ENCODE data around the gene LILRB5.

LILRB5 gene

GRCh38 chr19:54206030-54206830 is 50.8 kb downstream of the LILRB5 start:
- H3K27me3 ChIP-seq (ENCODE audit: insufficient read depth, poor library complexity, severe bottlenecking): no peaks in the 10 kb centered on the region
- H3K4me3 ChIP-seq (replicated peaks; ENCODE audit: insufficient read depth, low read length): peak overlapping the region; percentile 12
- peak overlapping the region; percentile 96 for H3K27ac ChIP-seq (replicated peaks)
- DNase-seq (ENCODE audit: low read depth in 1 of 2, low spot score in 1 of 2): peak in 1 of 2 experiments; percentile 61
- no peak for TF ChIP-seq GABPA (IDR thresholded peaks at IDR 0.05; ENCODE audit: low read depth)
- no peak for TF ChIP-seq SPI1 (IDR thresholded peaks at IDR 0.05; ENCODE audit: borderline replicate concordance, low read depth)
- TF ChIP-seq, protein P1, sequence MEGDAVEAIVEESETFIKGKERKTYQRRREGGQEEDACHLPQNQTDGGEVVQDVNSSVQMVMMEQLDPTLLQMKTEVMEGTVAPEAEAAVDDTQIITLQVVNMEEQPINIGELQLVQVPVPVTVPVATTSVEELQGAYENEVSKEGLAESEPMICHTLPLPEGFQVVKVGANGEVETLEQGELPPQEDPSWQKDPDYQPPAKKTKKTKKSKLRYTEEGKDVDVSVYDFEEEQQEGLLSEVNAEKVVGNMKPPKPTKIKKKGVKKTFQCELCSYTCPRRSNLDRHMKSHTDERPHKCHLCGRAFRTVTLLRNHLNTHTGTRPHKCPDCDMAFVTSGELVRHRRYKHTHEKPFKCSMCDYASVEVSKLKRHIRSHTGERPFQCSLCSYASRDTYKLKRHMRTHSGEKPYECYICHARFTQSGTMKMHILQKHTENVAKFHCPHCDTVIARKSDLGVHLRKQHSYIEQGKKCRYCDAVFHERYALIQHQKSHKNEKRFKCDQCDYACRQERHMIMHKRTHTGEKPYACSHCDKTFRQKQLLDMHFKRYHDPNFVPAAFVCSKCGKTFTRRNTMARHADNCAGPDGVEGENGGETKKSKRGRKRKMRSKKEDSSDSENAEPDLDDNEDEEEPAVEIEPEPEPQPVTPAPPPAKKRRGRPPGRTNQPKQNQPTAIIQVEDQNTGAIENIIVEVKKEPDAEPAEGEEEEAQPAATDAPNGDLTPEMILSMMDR (IDR thresholded peaks at IDR 0.05; ENCODE audit: insufficient read depth, low read length): no peak
- no peak for TF ChIP-seq REST (IDR thresholded peaks at IDR 0.05; ENCODE audit: insufficient replicate concordance, low read depth)
- TF ChIP-seq POLR2AphosphoS5 (IDR thresholded peaks at IDR 0.05; ENCODE audit: low read depth): no peak

DNA sequence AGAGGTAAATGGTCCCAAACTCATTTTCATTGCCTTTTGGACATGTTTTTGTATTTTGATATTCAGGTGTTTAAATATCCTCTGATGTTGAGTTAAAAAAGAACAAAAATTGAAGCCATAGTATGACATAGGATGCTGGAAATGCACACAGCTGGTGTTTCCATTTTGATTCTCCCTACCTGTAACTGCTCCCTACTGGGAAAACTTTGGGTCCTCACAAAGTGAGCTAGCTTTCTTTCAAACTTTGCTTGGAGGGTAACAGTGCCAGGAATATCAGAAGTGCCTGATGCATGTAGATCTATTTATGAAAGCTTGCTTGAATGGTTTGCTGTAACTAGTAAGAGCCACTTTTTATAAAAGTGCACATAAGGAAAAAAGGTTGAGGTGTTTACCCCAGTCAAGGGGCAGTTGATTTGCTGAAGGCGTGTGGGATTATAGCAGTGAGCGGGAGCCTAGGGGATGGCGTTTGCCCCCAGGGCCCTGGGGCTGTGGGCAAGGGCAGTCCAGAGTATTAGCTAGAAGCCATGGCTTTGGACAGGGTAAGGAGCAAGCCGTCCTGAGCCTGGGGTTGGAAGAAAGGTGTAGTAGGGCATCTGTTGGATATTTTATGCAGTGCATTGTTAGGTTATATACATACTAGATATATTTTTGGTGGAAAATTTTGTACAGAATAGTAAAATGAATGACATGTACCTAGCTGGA is 52.2 kb downstream of the LILRB5 start:
- Histone ChIP-seq H3K27ac (replicated peaks) (peak overlapping the region; percentile 1), H3K4me3 (replicated peaks; ENCODE audit: insufficient read depth, low read length) (0 out of 2 replicates have a peak overlapping the region, but pooled peaks have one; percentile 0), H3K27me3 (ENCODE audit: insufficient read depth, poor library complexity, severe bottlenecking) (no peaks in the 10 kb centered on the region)
- no peak for DNase-seq (ENCODE audit: low read depth in 1 of 2, low spot score in 1 of 2)
- TF ChIP-seq, protein P1 (IDR thresholded peaks at IDR 0.05; ENCODE audit: insufficient read depth, low read length): no peak
- no peak for TF ChIP-seq GABPA (IDR thresholded peaks at IDR 0.05; ENCODE audit: low read depth)
- no peak for TF ChIP-seq SPI1 (IDR thresholded peaks at IDR 0.05; ENCODE audit: borderline replicate concordance, low read depth)
- TF ChIP-seq POLR2AphosphoS5 (IDR thresholded peaks at IDR 0.05; ENCODE audit: low read depth): no peak; the same call in 1 of the 2 replicates
- no peak for TF ChIP-seq REST (IDR thresholded peaks at IDR 0.05; ENCODE audit: insufficient replicate concordance, low read depth)

DNA sequence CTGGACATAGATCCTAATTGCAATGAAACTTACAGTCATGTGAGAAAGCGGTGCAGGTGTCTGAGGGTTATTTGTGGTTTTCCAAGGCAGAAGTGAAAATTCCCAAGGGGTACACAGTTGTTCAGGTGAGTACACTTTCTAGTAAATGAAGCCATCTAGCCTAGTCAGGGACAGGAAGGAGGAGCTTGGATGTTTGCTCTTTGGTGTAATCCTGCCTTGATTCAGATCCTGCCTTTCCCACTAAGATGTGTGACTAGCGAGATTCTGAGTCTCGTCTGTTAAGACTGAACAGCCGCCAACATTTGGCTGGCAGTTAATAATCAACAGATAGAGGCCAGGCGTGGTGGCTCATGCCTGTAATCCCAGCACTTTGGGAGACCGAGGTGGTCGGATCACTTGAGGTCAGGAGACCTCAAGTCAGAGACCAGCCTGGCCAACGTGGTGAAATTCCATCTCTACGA is 53.9 kb downstream of the LILRB5 start:
- Histone ChIP-seq H3K27me3 (ENCODE audit: insufficient read depth, poor library complexity, severe bottlenecking) (no peaks in the 10 kb centered on the region), H3K27ac (replicated peaks) (no peak overlapping the region; the same call in 1 of the 2 replicates), H3K4me3 (replicated peaks; ENCODE audit: insufficient read depth, low read length) (peak overlapping the region; percentile 77)
- DNase-seq (ENCODE audit: low read depth in 1 of 2, low spot score in 1 of 2): no peak
- TF ChIP-seq GABPA (IDR thresholded peaks at IDR 0.05; ENCODE audit: low read depth): no peak
- TF ChIP-seq REST (IDR thresholded peaks at IDR 0.05; ENCODE audit: insufficient replicate concordance, low read depth): no peak
- no peak for TF ChIP-seq SPI1 (IDR thresholded peaks at IDR 0.05; ENCODE audit: borderline replicate concordance, low read depth)
- TF ChIP-seq POLR2AphosphoS5 (IDR thresholded peaks at IDR 0.05; ENCODE audit: low read depth): no peak
- TF ChIP-seq, protein P1 (IDR thresholded peaks at IDR 0.05; ENCODE audit: insufficient read depth, low read length): no peak

All from HL-60 (cell line).